GM18867 (cell line): ENCODE measurements around the gene CHCT1.
"Not testable (repeated sequence)": the region's sequence is repeated elsewhere in the genome, so short reads cannot be mapped to it uniquely, and the experiment has no call there.

Experiments
- ATAC-seq: cut with Tn5 transposase; IDR thresholded peaks from one replicate; pipeline ENCODE4 v1.9.1; 2021; ENCODE audit warnings: mild to moderate bottlenecking, moderate library complexity; ENCODE audit not compliant: unreplicated experiment

Gene CHCT1

DNA sequence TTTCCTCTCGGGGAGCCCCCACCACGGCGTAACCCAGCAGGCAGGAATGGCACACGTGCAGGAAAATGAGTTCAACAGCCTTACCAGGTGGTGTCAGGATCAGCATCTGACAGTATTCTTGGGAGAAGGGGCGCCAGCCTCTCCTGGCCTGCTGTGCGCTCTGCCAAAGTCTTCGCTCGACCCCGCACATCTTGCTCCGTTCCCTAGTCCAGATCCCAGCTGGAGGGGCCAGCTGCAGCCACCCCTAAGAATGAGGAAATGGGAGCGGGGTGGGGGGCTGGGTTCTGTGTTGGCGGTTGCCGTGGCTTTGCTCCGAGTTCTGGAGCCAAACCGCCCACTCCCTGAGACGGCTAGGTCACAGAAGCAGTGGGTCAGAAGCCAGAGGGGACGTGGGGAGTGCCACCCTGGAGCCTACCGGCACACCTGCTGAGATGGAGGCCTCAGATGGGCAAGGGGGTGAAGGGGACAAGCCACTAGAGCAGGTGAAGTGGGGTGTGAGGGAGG, at the start of gene CHCT1:
Gene CHCT1, plus strand, starts transcription at position 328 of the 504 bp plus-strand sequence. Its CDS starts 104 bp downstream, at position 432.
- ATAC-seq: no peak

DNA sequence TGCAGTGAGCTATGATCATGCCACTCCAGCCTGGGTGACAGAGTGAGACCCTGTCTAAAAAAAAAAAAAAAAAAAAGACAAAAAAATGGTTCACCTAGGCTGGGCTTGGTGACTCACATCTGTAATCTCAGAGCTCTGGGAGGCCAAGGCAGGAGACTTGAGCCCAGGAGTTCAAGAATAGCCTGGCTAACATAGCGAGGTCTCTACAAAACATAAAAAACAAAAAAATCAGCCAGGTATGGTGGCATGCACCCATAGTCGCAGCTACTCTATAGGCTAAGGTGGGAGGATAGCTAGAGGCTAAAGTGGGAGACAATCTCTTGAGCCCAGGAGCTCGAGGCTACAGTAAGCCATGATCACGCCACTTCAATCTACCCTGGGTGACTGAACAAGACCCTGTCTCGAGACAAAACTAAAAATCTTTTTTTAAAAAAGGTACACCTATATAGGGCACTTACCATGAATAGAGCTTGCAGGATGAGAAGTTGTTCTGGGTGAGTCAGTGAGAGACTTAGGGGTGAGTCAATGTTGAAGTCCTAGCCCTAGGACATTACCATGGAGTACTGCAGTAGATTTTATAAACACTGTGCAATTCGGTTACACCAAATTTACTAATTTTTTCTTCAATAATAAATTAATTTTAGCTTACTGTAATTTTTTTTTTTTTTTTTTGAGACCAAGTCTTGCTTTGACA, 49.4 kb upstream of the CHCT1 start:
- no peak for ATAC-seq

DNA sequence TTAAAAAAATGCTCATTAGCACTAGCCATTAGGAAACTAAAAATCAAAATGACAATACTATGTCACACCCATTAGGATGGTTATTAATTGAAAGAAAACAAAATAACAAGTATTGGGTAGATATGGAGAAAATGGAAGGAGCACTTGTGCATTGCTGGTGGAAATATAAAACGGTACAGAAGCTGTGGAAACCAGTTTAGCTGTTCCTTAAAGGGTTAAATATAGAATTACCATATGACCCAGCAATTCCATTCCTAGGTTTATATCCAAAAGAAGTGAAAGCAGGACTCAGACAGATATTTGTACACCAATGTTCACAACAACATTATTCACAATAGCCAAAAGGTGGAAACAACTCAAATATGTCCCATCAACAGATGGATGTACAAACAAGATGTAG, 44.1 kb upstream of the CHCT1 start:
- ATAC-seq: not testable (repeated sequence)

DNA sequence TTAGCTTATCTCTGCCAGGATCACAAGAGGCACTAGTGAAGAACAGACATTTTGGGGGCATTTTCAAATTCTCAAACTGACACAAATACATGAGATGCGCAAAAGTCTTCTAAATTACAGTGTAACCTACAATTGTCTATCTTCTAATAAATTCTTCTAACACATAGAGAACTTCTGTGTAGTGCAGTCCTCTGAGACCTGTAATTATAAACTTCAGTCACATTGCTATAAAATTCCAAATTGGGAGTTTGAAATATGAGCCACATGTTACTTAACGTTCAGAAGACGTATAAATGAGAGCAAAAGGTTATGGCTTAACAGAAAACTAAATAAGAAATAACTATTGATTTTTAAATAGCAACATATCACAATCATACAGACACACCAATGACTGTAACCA, 42.8 kb upstream of the CHCT1 start:
- not testable (repeated sequence) for ATAC-seq

DNA sequence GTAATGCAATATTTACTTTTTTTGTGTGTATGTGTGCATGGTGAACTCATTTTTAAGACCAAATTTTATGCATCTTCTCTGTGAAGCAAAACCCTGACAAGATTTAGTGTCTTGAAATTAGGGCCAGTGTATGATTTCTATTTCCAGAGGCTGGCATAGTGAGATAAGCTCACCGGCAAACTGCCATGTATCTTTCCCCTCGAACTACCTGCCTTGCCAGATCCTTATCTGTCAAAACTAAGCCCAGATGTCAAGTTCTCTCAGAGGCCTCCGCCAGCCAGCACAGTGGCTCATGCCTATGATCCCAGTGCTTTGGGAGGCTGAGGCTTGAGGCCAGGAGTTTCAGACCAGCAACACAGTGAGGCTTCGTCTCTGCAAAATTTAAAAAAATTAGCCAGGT, 40.3 kb upstream of the CHCT1 start:
- no peak for ATAC-seq

DNA sequence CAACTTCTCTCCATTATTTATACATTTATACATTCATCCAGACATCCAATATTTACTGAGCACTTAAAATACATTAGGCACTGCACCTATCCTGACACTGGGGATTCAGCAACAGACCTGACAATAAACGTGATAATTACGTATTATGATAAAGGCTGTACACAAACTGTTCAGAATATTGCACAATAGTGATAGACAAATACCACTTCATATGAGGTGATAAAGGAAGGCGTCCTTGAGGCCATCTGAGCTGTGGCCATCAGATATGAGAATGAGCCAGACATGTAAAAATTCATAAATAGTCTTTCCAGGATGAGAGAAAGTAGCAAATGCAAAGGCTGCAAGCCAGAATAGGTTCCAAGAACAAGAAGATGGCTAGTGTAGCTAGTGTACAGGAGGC, 38.9 kb upstream of the CHCT1 start:
- ATAC-seq: no peak

DNA sequence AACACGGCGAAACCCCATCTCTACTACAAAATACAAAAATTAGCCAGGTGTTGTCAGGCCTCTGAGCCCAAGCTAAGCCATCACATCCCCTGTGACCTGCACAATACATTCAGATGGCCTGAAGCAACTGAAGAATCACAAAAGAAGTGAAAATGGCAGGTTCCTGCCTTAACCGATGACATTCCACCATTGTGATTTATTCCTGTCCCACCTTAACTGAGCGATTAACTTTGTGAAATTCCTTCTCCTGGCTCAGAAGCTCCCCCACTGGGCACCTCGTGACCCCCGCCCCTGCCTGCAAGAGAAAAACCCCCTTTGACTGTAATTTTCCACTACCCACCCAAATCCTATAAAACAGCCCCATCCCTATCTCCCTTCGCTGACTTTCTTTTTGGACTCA, 37.4 kb upstream of the CHCT1 start:
- ATAC-seq: not testable (repeated sequence)

DNA sequence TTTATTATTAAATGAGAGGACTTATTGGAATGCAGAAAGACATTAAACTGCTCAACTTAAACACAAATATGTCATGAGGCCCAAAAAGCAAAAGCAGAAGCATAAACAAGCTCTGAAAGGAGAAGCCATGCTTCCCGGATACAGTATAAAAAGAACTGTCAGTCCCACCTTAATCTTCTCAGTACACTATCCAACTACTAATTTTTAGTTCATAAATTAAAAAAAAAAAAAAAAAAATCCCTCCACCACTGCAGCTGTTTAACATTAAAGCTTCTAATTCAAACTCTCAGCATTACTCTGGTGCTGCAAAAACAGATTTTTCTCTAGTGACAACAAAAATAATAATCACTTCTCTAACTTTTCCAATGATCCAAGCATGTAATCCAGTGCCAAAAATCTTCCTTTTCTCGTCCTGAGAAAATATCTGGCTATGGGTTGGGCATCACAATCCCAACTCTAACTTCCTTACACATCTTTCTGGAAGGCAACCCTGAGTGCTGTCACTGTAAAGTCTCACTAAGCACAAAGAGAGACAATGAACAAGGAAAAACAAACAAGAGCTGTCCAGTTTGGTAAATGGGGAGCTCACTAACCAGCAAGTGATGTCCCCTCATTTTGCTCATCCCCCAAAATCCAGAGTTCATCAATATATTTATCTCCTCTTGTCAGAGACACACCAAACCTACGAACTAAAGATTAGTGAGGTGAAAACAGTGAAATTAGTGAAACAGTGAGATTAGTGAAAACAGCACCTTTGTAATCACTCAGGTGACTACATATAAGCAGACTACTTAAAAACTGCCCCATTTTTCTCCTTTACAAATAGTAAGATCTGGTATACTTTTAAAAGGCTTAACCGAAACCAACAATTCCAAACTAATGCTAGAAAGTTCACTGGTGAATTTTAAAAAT, 35.9 kb upstream of the CHCT1 start:
- ATAC-seq: no peak

DNA sequence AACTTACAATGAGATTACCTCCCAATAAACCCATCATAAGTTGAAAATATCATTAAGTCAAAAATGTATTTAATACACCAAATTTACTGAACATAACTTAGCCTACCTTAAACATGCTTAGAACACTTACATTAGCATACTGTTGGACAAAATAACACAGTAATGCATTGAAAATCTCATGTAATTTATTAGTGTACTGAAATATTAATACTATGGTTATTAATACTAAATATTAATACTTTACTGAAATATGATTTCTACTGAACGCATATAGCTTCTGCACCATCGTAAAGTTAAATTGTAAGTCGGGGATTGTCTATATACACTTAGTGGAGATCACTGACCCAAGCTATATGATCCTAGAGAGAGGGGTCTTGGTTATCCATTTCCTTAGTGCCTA, 34.6 kb upstream of the CHCT1 start:
- no peak for ATAC-seq

DNA sequence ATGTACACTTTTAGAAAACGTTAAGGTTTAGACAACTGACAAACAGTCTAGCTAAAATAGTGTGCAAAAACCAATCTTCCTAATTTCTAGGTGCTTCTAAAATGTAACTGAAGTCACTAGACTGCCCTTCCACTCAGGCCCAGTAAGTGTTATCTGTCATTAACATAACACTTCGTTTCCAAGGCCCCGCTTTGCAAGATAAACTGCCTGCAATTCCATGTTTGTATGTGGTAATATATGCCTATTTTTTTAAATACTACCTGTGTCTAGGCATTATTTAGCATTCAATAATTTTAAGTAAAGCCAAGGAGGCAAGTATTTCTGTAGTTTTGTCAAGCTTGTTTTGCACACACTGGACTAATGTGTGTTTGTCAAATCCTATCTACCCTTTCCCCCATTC, 33.5 kb upstream of the CHCT1 start:
- ATAC-seq: no peak

DNA sequence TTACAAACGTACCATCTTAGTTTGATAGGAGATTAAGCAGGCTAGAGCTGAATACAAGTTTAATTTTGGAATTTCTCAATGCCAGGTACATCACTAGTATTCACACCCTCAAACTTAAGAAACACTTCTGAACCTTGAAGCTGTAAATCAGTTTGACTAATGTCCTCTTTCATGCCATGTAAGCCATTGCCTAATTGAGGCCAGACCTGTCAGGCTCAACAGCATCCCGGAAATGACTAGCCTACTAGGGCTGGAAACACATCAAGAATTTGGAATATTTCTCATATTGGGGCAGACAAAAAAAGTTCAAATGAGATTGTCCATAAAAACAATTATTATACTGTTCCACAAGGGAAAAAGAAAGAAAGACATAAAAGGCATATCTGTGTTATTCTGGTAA, 32.1 kb upstream of the CHCT1 start:
- ATAC-seq: no peak

DNA sequence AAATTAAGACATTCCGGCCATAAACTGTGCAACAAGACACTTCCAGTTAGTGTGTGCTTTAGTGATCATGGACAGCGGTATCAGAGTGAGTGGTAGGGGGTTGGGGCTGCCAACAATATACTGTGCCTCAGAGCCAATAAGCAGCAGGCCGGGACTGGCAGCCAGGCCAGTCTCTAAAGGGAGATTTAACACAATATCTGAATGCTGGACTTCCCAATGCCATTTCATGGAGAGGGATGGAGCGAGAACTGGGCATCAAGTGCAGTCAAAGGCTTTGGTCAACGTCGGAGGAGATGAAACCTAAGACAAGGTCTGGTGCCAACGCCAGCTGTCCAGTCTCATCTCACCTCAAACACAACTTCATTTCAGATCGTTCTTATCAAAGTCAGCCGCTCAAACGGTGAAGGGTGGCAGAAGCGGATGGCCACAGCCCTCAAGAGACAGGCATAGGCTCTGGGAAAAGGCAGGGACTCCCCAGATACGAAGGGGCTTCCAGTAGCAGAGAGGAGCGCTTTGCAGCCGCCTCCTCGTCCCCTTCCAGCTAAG, 31.3 kb upstream of the CHCT1 start:
- ATAC-seq: no peak

DNA sequence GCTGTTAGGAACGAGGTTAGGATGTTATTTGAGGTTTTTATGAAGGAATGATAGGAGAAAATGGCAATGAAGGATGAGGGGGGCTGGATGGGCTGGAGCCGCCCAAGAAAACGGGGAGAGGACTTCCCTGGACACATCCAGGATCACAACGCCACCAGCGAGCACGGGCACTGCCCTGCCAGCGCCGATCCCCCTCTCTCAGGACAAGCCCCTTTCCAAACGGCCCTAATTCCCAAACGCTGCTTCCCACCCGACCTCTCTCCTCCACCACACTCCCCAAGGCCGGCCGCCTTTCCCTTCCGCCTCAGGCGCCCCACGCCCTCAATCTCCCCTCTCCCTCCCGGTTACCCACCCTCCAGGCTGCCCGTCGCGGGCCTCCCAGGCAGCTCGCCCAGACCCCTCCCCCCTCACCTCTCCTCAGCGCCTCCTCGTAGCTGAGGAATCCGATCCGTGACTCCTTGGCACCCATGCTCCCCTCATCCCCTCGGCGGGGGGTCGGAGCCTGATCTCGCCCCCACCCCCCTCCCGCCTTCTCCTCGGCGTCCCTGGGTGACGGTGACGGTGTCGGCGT, 30.7 kb upstream of the CHCT1 start:
- ATAC-seq: peak; percentile 24

DNA sequence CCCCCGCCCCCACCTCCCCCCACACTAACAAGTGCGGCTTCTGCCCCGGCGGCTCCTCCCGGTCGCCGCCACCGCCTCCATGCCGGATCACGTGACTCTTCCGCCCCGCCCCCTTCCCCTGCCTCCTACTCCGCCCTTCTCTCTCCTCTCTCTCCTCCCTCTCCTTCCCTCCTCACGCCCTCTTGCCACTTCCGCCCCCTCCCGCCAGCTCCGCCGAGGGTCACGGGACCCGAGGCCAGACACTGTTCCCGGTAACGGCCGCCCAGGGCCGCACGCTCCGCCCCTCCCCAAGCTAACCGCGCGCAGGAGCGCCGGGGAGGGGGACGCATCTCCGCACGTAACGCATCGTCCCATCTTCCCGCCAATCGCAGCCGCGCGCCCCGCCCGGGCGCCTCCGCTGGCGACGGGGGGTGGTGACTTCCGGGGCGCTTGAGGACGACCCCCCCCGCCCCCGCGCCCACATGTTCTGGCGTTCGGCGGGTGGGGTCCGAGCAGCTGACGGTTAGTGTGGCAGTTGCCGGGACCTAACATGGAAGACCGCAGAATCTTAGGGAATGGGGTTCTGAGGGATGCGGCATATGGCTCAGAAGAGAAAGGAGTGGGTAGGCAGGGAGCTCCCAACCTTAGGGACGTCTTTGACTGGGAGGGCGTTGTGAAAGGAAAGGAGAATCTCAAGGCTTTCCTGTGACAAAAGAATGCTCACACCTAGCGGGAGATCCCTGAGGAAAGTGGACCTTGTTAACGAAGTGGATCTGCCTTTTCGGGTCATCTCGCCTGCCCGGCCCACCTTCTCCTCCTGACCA, 30.0 kb upstream of the CHCT1 start, which contains the start of gene USP32:
Gene USP32, minus strand, starts transcription at position 92 of the 803 bp plus-strand sequence. CDS start 194 bp downstream, outside the sequence.
- peak; percentile 89 for ATAC-seq

DNA sequence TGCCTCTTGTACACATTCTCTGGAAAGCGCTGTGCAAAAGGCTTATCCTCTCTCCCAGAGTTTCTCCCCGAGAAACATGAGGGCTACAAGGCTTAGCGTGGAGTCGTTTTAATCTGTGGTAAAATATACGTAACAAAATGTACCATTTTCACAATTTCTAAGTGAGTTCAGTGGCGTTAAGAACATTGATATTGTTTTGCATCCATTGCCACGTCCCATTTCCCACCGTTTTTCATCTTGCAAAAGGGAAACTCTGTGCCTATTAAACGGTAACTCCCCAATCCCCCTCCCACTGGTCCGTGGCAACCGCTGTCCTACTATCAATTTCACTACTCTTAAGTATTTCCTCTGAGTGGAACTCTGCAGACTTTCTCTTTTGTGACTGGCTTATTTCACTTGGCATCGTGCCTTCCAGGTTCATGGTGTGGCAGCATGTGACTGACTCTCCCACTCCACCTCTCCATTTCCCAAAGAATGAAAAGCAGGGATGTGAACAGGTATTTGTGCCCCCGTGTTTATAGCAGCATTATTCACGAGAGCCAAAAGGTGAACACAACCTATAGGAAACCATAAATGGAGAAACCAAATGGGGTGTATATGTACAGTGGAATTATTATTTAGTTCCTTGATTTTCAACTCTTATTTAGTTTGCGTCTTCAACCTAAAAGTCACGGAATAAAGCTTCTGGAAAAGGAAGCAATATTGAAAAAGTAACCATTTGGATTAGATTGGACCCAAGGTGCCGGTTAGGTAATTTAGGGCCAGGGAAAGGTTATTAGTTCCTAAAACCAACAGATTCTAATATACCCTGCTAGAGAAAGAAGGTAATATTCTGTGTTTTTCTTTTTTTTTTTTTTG, 29.2 kb upstream of the CHCT1 start:
- ATAC-seq: no peak

DNA sequence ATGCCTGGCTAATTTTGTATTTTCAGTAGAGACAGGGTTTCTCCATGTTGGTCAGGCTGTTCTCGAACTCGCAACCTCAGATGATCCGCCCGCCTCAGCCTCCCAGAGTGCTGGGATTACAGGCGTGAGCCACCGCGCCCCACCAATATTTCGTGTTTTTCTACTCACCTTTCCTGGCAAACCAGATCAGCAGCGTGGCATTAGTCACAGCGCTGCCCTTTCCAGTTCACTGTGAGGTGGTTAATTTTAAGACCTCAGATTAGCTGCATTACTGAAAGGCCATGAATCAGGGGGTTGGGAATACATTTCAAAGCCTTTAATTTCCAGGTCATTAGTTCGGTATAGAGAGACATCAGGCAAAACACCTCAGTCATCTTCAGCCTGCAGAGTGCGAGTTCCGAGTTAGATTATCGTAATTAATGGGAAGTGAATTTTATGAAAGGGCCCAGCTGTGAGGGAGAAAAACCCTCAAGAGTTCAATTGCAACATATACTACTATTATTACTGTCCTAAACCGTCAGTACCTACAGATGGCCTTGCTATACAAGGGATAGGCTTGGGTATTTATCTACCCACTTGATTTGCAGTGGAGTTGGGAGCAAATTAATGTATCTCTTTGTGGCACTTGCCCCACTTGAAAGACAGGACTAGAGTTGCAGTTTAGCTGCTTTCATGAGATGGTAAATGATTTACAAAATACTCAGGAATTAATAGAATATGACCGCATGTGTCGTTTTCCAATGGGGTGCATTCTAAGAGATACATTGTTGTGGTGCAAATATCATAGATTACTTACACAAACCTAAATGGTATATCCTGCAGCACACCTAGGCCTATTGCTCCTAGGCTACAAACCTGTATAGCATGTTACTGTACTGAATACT, 28.2 kb upstream of the CHCT1 start:
- ATAC-seq: no peak

DNA sequence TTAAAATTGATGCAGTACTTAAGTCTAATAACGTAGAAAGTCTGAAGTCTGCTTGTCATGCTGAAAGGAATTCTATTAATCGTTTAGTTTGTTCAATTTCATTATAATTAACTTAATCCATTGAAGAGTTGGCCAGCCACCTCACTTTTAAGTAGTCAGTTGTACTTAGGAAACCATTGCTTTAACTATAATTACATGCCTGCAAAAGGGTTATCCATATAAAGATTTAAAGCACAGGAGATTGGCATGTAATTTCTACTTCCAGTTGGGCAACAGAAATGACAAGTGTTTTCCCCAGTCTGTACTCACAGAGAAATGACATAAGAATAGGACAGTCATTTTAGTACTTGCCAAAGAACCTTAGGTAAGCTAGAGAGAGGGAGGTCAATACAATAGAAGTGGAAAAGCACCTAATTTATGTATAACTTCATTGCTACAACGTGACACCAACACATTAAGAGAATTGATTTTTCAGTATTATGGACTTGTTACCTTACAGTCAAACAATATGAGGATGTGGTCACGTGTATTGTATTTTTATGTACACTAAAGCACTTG, 26.7 kb upstream of the CHCT1 start:
- no peak for ATAC-seq

DNA sequence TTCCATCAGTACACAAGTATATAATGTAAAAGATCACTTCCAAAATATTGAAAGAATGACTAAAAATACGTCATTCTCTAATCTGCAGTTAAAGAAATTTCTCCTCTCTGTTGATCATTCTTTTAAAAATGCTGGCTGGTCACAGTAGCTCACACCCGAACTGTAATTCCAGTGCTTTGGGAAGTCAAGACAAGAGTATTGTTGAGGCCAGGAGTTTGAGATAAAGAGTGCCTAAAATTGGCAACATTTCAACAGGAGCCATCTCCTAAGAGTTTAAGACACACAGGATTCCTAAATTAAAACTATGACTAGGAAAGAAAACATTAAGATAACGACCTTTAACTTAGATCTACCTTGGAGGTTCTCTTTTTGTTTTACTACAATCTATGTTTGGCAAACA, 25.9 kb upstream of the CHCT1 start:
- no peak for ATAC-seq
